ENCODE results near the gene LSAMP. TPM values are rescaled to one million over a fixed set of nuclear protein-coding genes. Genes with fewer than 3 reads are reported as not detected.

Gene LSAMP
- total RNA-seq, 2 donors from 2014 or later: 1.1 to 5.9 TPM

DNA sequence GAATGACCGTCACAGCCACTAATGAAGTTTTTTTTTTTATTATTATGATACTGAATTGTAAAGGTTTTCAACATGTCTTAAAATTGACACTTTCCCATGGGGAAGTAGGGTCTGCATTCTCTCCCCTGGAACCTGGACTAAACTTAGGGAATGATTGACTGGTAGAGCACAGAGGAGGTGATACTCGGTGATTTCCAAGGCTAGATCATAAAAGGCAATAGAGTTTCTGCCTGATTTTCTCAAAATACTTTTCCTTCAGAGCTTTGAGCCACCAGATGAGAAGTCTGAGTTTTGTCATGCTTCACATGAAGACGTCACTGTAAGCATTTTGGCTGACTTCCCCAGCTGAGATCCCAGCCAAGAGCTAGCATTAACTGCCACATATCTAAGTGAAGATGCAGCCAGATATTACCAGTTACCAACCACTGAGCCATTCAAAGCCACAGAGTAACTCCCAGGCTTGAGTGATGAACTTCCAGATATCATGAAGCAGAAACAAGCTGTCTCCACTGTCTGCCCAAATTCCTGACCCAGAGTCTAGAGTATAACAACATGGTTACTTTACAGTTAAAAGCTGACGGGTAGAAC lies 105.8 kb downstream of the LSAMP start:
- peak; percentile 24 for DNase-seq
- TF ChIP-seq, protein P1, sequence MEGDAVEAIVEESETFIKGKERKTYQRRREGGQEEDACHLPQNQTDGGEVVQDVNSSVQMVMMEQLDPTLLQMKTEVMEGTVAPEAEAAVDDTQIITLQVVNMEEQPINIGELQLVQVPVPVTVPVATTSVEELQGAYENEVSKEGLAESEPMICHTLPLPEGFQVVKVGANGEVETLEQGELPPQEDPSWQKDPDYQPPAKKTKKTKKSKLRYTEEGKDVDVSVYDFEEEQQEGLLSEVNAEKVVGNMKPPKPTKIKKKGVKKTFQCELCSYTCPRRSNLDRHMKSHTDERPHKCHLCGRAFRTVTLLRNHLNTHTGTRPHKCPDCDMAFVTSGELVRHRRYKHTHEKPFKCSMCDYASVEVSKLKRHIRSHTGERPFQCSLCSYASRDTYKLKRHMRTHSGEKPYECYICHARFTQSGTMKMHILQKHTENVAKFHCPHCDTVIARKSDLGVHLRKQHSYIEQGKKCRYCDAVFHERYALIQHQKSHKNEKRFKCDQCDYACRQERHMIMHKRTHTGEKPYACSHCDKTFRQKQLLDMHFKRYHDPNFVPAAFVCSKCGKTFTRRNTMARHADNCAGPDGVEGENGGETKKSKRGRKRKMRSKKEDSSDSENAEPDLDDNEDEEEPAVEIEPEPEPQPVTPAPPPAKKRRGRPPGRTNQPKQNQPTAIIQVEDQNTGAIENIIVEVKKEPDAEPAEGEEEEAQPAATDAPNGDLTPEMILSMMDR (IDR thresholded peaks at IDR 0.05): no peak

DNA sequence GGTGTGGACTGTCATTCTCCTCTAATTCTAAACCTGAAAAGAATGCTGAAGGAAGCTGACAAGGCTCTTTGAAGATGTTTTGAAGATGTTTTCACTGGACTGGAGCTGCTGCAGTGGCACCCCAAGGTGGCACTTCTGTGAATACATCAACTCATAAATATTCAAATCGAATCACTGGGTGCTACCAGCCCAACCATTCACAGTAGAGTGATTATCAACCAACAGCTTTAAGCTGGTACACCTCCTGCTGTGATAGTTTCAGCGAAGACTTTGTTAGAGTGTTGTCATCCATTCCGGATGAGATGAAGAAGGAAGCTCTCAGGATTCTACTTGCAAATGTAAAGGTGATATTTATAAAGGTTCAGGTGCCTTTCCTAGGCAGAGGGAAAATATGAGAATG lies 106.6 kb downstream of the LSAMP start:
- no peaks in the 10 kb centered on the region for H3K9me3 ChIP-seq
- no peaks in the 10 kb centered on the region for H3K27me3 ChIP-seq
- no peak overlapping the region for H3K9ac ChIP-seq (ENCODE audit: low read depth in 2 of 2, low read length in 2 of 2)
- DNase-seq: no peak
- H3K27ac ChIP-seq: no peak overlapping the region
- no peaks in the 10 kb centered on the region for H3K4me1 ChIP-seq
- TF ChIP-seq, protein P1 (IDR thresholded peaks at IDR 0.05): no peak
- intact Hi-C loops (cut with DNase I): no loop called here
- H3K36me3 ChIP-seq: no peaks in the 10 kb centered on the region
- H3K4me3 ChIP-seq: no peak overlapping the region

More for the DNA sequence above, 105.8 kb downstream of the LSAMP start:
- no peaks in the 10 kb centered on the region for H3K9me3 ChIP-seq
- H3K36me3 ChIP-seq: no peaks in the 10 kb centered on the region
- H3K27me3 ChIP-seq: no peaks in the 10 kb centered on the region
- intact Hi-C loops (cut with DNase I): no loop called here
- no peak overlapping the region for H3K27ac ChIP-seq
- no peaks in the 10 kb centered on the region for H3K4me1 ChIP-seq
- H3K9ac ChIP-seq (ENCODE audit: low read depth in 2 of 2, low read length in 2 of 2): no peak overlapping the region
- H3K4me3 ChIP-seq: no peak overlapping the region

DNA sequence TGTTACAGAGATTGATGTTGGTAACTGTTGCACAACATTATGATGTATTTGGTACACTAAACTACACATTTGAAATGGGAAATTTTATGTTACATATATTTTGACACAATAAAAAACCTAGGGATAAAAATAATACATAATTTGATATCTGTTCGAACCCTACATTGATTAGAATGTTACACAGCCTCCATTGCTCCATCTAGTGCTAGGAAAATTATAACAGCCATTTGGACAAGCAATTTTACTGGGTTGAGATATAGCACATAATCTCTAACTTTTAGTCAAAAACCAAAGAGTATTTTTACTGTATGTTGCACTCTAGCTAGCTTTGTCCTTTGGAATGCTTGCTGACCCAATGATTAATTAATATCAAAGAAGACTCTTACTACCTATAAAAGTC lies 108.1 kb downstream of the LSAMP start:
- intact Hi-C loops (cut with DNase I): no loop called here
- Histone ChIP-seq H3K4me1 (no peaks in the 10 kb centered on the region), H3K27me3 (no peaks in the 10 kb centered on the region), H3K9me3 (no peaks in the 10 kb centered on the region), H3K9ac (ENCODE audit: low read depth in 2 of 2, low read length in 2 of 2) (no peak overlapping the region), H3K36me3 (no peaks in the 10 kb centered on the region), H3K27ac (no peak overlapping the region), H3K4me3 (no peak overlapping the region)
- no peak for DNase-seq
- TF ChIP-seq, protein P1 (IDR thresholded peaks at IDR 0.05): no peak

DNA sequence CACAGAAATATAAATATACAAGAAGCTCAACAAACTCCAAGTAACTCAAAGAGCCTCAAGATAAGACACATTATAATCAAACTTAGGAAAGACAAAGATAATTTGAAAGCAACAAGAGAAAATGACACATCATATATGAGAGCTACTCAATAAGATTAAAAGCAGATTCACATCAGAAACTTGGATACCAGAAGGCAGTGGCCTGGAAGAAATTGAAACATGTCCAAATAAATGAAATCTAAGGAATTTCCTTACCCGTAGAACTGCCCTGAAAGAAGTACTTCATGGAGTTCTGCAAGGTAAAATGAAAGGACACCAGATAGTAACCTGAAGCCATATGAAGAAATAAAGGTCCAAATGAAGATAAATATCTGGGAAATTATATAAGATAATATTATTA lies 113.9 kb downstream of the LSAMP start:
- Histone ChIP-seq H3K4me1 (no peaks in the 10 kb centered on the region), H3K9ac (ENCODE audit: low read depth in 2 of 2, low read length in 2 of 2) (no peak overlapping the region), H3K27ac (no peak overlapping the region), H3K4me3 (no peak overlapping the region), H3K27me3 (no peaks in the 10 kb centered on the region), H3K36me3 (no peaks in the 10 kb centered on the region), H3K9me3 (no peaks in the 10 kb centered on the region)
- intact Hi-C loops (cut with DNase I): no loop called here
- no peak for DNase-seq
- TF ChIP-seq, protein P1 (IDR thresholded peaks at IDR 0.05): no peak

DNA sequence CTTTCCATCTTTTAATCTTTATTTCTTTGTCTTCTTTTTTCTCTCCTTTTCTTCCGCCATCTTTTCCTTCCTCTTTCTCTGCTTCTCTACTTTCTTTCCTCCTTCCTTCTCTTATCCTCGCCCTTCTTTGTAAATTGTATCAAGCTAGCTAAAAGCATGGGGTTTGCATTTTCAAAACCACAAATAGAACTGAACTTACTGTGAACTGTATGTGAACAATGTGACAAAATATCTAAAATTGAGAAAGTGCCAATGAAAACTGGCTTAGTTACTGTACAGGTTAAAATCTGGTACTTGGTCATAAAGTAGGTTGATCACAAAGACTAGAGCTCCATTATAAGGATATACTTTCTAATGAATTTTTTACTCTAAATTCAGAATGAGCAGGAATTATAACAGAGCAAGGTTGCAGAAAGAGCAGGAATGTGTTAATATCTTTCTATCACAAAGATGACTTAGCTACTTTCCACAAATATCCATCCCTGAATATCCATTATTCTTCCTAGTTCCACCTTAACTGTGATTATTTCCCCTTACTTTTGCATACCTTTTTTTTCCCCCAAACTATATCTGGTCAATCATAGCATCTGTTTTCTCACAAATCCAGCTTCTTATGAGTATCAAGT lies 122.4 kb downstream of the LSAMP start:
- no peaks in the 10 kb centered on the region for H3K4me1 ChIP-seq
- intact Hi-C loops (cut with DNase I): no loop called here
- no peak overlapping the region for H3K9ac ChIP-seq (ENCODE audit: low read depth in 2 of 2, low read length in 2 of 2)
- no peak for DNase-seq
- no peak overlapping the region for H3K27ac ChIP-seq
- H3K9me3 ChIP-seq: no peaks in the 10 kb centered on the region
- H3K4me3 ChIP-seq: no peak overlapping the region
- TF ChIP-seq, protein P1 (IDR thresholded peaks at IDR 0.05): no peak
- no peaks in the 10 kb centered on the region for H3K27me3 ChIP-seq
- no peaks in the 10 kb centered on the region for H3K36me3 ChIP-seq

All from colonic mucosa (tissue), 4 donors.